H1 (cell line): Measurements from ENCODE around the gene STK26. TPM values are rescaled to one million over a fixed set of nuclear protein-coding genes. Genes with fewer than 3 reads are reported as not detected.

Experiments used
- CTCF ChIA-PET: fragments of 300-600 bp; sonication (Branson Sonifier 250); formaldehyde crosslinking; loops from one replicate; lab custom pipeline; 2021; ENCODE audit not compliant: partially characterized antibody; lab: Charles Lee
- POLR2A ChIA-PET: fragments of 300-600 bp; sonication (Branson Sonifier 250); formaldehyde crosslinking; loops from one replicate; lab custom pipeline; 2021; ENCODE audit warnings: inconsistent platforms; ENCODE audit not compliant: partially characterized antibody; lab: Charles Lee
- DNase-seq, 2 experiments: peaks; one replicate each; pipeline versions ENCODE4 v3.0.0 to v3.0.0-alpha.2; 2010 to 2022; ENCODE audit warnings: low spot score in 2 of 2, low read depth in 1 of 2, mixed read lengths in 1 of 2
- FAIRE-seq: peaks from 2 replicates; lab custom pipeline; 2011; peaks lifted over from hg19 to GRCh38; lab: Jason Lieb, UNC
- H2AFZ ChIP-seq: 2 replicates; pipeline ENCODE4 v1.8.1; 2012; ENCODE audit warnings: low read length, inconsistent platforms
- H2AK5ac ChIP-seq: 2 replicates; pipeline ENCODE4 v1.6.1; 2013; ENCODE audit warnings: low read depth, low read length
- H2BK120ac ChIP-seq: replicated peaks from 2 replicates; pipeline ENCODE3; 2013; ENCODE audit warnings: low read depth, low read length, inconsistent platforms
- H2BK12ac ChIP-seq: 2 replicates; pipeline ENCODE4 v1.6.1; 2013; ENCODE audit warnings: low read depth, low read length
- H2BK15ac ChIP-seq: 2 replicates; pipeline ENCODE4 v1.6.1; 2013; ENCODE audit warnings: low read length
- H2BK20ac ChIP-seq: 2 replicates; pipeline ENCODE4 v1.6.1; 2013; ENCODE audit warnings: low read length
- H2BK5ac ChIP-seq: 2 replicates; pipeline ENCODE4 v1.6.1; 2013; ENCODE audit warnings: low read depth, low read length
- H3K14ac ChIP-seq: 2 replicates; pipeline ENCODE4 v1.6.1; 2013; ENCODE audit warnings: inconsistent platforms; ENCODE audit not compliant: insufficient read length
- H3K18ac ChIP-seq: 2 replicates; pipeline ENCODE4 v1.6.1; 2013; ENCODE audit warnings: low read length; ENCODE audit errors: extremely low read depth
- H3K23ac ChIP-seq: 2 replicates; pipeline ENCODE4 v1.6.1; 2013; ENCODE audit warnings: inconsistent platforms; ENCODE audit not compliant: insufficient read length
- H3K23me2 ChIP-seq: 2 replicates; pipeline ENCODE4 v1.6.1; 2013; ENCODE audit warnings: low read depth, low read length
- H3K27ac ChIP-seq: 2 replicates; pipeline ENCODE4 v1.6.1; 2011; ENCODE audit warnings: low read depth, low read length, inconsistent platforms
- H3K27me3 ChIP-seq, 4 experiments: replicated peaks in 1 of 4; 1 replicate in 1 of 4; 2 replicates in 3 of 4; pipeline versions ENCODE4 v1.6.1 to v1.8.1; 2011 to 2013; ENCODE audit warnings: low read length in 3 of 4, mild to moderate bottlenecking in 3 of 4, inconsistent platforms in 2 of 4, mixed read lengths in 2 of 4, moderate library complexity in 1 of 4; ENCODE audit not compliant: control insufficient read depth in 3 of 4, insufficient read depth in 3 of 4; ENCODE audit errors: extremely low read depth in 1 of 4
- H3K36me3 ChIP-seq, 4 experiments: 2 replicates each; pipeline versions ENCODE4 v1.6.1 to v1.8.1; 2011 to 2013; ENCODE audit warnings: mild to moderate bottlenecking in 4 of 4, low read length in 3 of 4, moderate library complexity in 2 of 4, control low read depth in 1 of 4, inconsistent platforms in 1 of 4; ENCODE audit not compliant: insufficient read depth in 4 of 4, control insufficient read depth in 2 of 4
- H3K4ac ChIP-seq: replicated peaks from 2 replicates; pipeline ENCODE3; 2013; ENCODE audit warnings: low read length, low read depth, mixed read lengths, inconsistent platforms; ENCODE audit not compliant: insufficient read length
- H3K4me1 ChIP-seq, 4 experiments: replicated peaks in 1 of 4; 1 replicate in 1 of 4; 2 replicates in 3 of 4; pipeline versions ENCODE4 v1.6.1 to v1.8.1; 2011 to 2013; ENCODE audit warnings: low read length in 3 of 4, inconsistent platforms in 2 of 4, mixed read lengths in 1 of 4; ENCODE audit not compliant: insufficient read depth in 4 of 4, control insufficient read depth in 3 of 4
- H3K4me2 ChIP-seq, 2 experiments: 2 replicates each; pipeline versions ENCODE4 v1.6.1 to v1.8.1; 2011 to 2013; ENCODE audit warnings: low read depth in 2 of 2, low read length in 2 of 2, control low read depth in 1 of 2, inconsistent platforms in 1 of 2, mild to moderate bottlenecking in 1 of 2; ENCODE audit not compliant: insufficient read depth in 1 of 2
- H3K4me3 ChIP-seq, 4 experiments: fragments of 200-600, 300-600 bp in 1 of 4; sonication (generic), shearing (Covaris generic), sonication (Bioruptor Twin) in 1 of 4; 2 replicates each; pipeline versions ENCODE4 v1.5.1 to v1.8.1; 2011 to 2016; ENCODE audit warnings: low read length in 4 of 4, low read depth in 3 of 4, control low read depth in 2 of 4, inconsistent platforms in 2 of 4, mild to moderate bottlenecking in 2 of 4, mixed read lengths in 1 of 4, moderate library complexity in 1 of 4; ENCODE audit not compliant: insufficient read depth in 2 of 4; ENCODE audit errors: extremely low read depth in 1 of 4
- H3K56ac ChIP-seq: replicated peaks from 2 replicates; pipeline ENCODE3; 2013; ENCODE audit warnings: low read depth, mild to moderate bottlenecking, mixed read lengths, low read length, inconsistent platforms; ENCODE audit not compliant: insufficient read length
- H3K79me1 ChIP-seq: 2 replicates; pipeline ENCODE4 v1.6.1; 2013; ENCODE audit warnings: low read depth, low read length, control low read depth
- H3K79me2 ChIP-seq, 2 experiments: 2 replicates each; pipeline versions ENCODE4 v1.6.1 to v1.8.1; 2012 to 2013; ENCODE audit warnings: low read length in 2 of 2, mild to moderate bottlenecking in 2 of 2, inconsistent platforms in 1 of 2; ENCODE audit not compliant: insufficient read depth in 2 of 2, control insufficient read depth in 1 of 2
- H3K9ac ChIP-seq, 4 experiments: replicated peaks in 1 of 4; 1 replicate in 1 of 4; 2 replicates in 3 of 4; pipeline versions ENCODE4 v1.6.1 to v1.8.1; 2011 to 2013; ENCODE audit warnings: low read depth in 3 of 4, low read length in 3 of 4, control low read depth in 2 of 4, mild to moderate bottlenecking in 2 of 4, moderate library complexity in 2 of 4, inconsistent platforms in 1 of 4; ENCODE audit errors: extremely low read depth in 1 of 4
- H3K9me3 ChIP-seq, 2 experiments: 2 replicates each; pipeline versions ENCODE4 v1.6.1 to v1.8.1; 2012 to 2013; ENCODE audit warnings: mild to moderate bottlenecking in 2 of 2, moderate library complexity in 2 of 2, control low read depth in 1 of 2, inconsistent platforms in 1 of 2, low read depth in 1 of 2, low read length in 1 of 2, mixed read lengths in 1 of 2; ENCODE audit not compliant: insufficient read depth in 2 of 2
- H4K20me1 ChIP-seq, 2 experiments: replicated peaks in 1 of 2; 2 replicates each; pipeline versions ENCODE3 to v1.8.1; 2011 to 2013; ENCODE audit warnings: inconsistent platforms in 2 of 2, low read length in 2 of 2, mild to moderate bottlenecking in 1 of 2; ENCODE audit not compliant: insufficient read depth in 2 of 2, control insufficient read depth in 1 of 2
- H4K5ac ChIP-seq: 2 replicates; pipeline ENCODE4 v1.6.1; 2013; ENCODE audit warnings: low read length, low read depth, mixed read lengths, inconsistent platforms; ENCODE audit not compliant: insufficient read length
- H4K8ac ChIP-seq: 2 replicates; pipeline ENCODE4 v1.8.0; 2013; ENCODE audit warnings: mild to moderate bottlenecking, moderate library complexity, low read length, inconsistent platforms; ENCODE audit not compliant: insufficient read depth; ENCODE audit errors: extremely low read depth
- H4K91ac ChIP-seq: replicated peaks from 2 replicates; pipeline ENCODE3; 2013; ENCODE audit warnings: low read length, mixed read lengths, inconsistent platforms; ENCODE audit not compliant: insufficient read length
- ASH2L ChIP-seq: fragments of 200-600, 300-600 bp; sonication (generic); IDR thresholded peaks from one replicate; pipeline ENCODE4 v1.7.1; 2017; ENCODE audit warnings: low read length
- ATF2 ChIP-seq: IDR thresholded peaks from 2 replicates; pipeline ENCODE4 v1.6.1; 2012; ENCODE audit warnings: low read length, inconsistent platforms
- CTBP2 ChIP-seq: IDR thresholded peaks from 2 replicates; pipeline ENCODE4 v1.7.0; 2011; ENCODE audit warnings: borderline replicate concordance, mild to moderate bottlenecking, moderate library complexity, mixed read lengths, low read length; ENCODE audit not compliant: insufficient read depth, insufficient read length
- SIN3A ChIP-seq, 2 experiments: IDR thresholded peaks in 1 of 2; conservative IDR thresholded peaks in 1 of 2; 2 replicates each; pipeline ENCODE4 v1.6.1; 2011 to 2012; ENCODE audit warnings: low read length in 2 of 2, improper control_type of control experiment in 1 of 2, low read depth in 1 of 2, mild to moderate bottlenecking in 1 of 2
- SP4 ChIP-seq: IDR thresholded peaks from 2 replicates; pipeline ENCODE4 v1.6.1; 2012; ENCODE audit warnings: low read length, inconsistent platforms
- YY1 ChIP-seq: IDR thresholded peaks from 2 replicates; pipeline ENCODE4 v1.6.1; 2011; ENCODE audit warnings: low read depth, mild to moderate bottlenecking, low read length
- WGBS, 2 experiments: shearing (Covaris generic) in 1 of 2; methylation state at CpG; one replicate each; pipeline versions ENCODE4 v1.1.6 to v1.1.7; 2013 to 2015; ENCODE audit warnings: low lambda C conversion rate in 2 of 2, mixed read lengths in 2 of 2, inconsistent platforms in 1 of 2, low coverage in 1 of 2, missing lambda C conversion rate in 1 of 2; ENCODE audit not compliant: insufficient replicate concordance in 2 of 2, insufficient coverage in 1 of 2, insufficient read length in 1 of 2; ENCODE audit errors: extremely low coverage in 1 of 2, missing lambda C conversion rate in 1 of 2; 5-methylcytosine and 5-hydroxymethylcytosine counted together
- polyA plus RNA-seq, 7 experiments: library from polyadenylated mRNA; depleted of rRNA in 3 of 7; stranded (reverse) in 5 of 7; unstranded in 2 of 7; fragments of >200 nt in 5 of 7; fragments of 200-250 nt in 2 of 7; gene quantifications; 1 replicate in 5 of 7; 2 replicates in 1 of 7; 4 replicates in 1 of 7; pipeline versions ENCODE4 v1.2.1 to v1.2.3, GENCODE V29; 2011 to 2013; ENCODE audit warnings: missing spikeins in 2 of 7, mixed read lengths in 2 of 7
- total RNA-seq: library from RNA; stranded (reverse); fragmentation: NEBNext Ultra II Directional; extraction: Animal tissue kit (Norgen Biotek cat#: 25700); gene quantifications from 2 replicates; pipeline ENCODE4 v1.2.1, GENCODE V29; 2021

STK26 gene
- total and polyA plus RNA-seq, 2 of the 8 experiments (the other 6 are each of a cell fraction or from before 2014, with no cell fraction given) = 24.2 to 98.2 TPM

- H4K8ac ChIP-seq = no peak overlapping the region
- TF ChIP-seq SIN3A (conservative IDR thresholded peaks at IDR 0.05 in 1 of 2, IDR thresholded peaks at IDR 0.05 in 1 of 2; ENCODE audit: low read depth in 1 of 2, low read length in 2 of 2) (no peak), ATF2 (no peak), ASH2L (no peak), CTBP2 (no peak), SP4 (no peak), YY1 (no peak)
Measured at GRCh38 chrX:132034648-132035047, 11.5 kb downstream of the STK26 start.

More at GRCh38 chrX:132034648-132035047, 11.5 kb downstream of the STK26 start:
- Histone ChIP-seq H3K18ac (no peak overlapping the region), H3K4me3 (no peak overlapping the region), H3K4ac (no peak overlapping the region), H2BK120ac (no peak overlapping the region), H2BK15ac (no peak overlapping the region), H3K79me2 (peaks cover 0 to 94% of the 10 kb centered on the region in 2 experiments; a peak in 3 of 4 replicates), H3K9me3 (no peaks in the 10 kb centered on the region), H4K20me1 (peaks cover 0 to 2% of the 10 kb centered on the region in 2 experiments), H2AK5ac (no peak overlapping the region), H3K36me3 (no peaks in the 10 kb centered on the region), H3K27ac (no peak overlapping the region), H3K14ac (no peak overlapping the region), H3K56ac (no peak overlapping the region), H3K27me3 (no peaks in the 10 kb centered on the region), H4K91ac (no peak overlapping the region), H3K23ac (no peak overlapping the region), H2BK12ac (no peak overlapping the region), H4K5ac (no peak overlapping the region), H3K23me2 (no peaks in the 10 kb centered on the region), H2AFZ (no peak overlapping the region), H2BK5ac (no peak overlapping the region), H3K79me1 (no peaks in the 10 kb centered on the region; the same call in 1 of the 2 replicates), H2BK20ac (no peak overlapping the region), H3K4me2 (no peak overlapping the region), H3K9ac (no peak overlapping the region), H3K4me1 (peaks cover 0 to 3% (median 0%) of the 10 kb centered on the region in 4 experiments; a peak in 1 of 7 replicates)
- FAIRE-seq (no peak), DNase-seq (no peak)
- ChIA-PET POLR2A (interaction anchor here (0.8 kb wide), 1 partner anchor 24 kb away, joined by 4 read pairs; no protein-coding TSS in a partner anchor), CTCF (no interaction called here)
- WGBS, 2 experiments = 94% methylated on average over 2 of the region's 3 CpGs; no CpG with 5 or more reads in 1 of the 2 experiments
